Measurements from ENCODE around the gene CRLF2.

DNA sequence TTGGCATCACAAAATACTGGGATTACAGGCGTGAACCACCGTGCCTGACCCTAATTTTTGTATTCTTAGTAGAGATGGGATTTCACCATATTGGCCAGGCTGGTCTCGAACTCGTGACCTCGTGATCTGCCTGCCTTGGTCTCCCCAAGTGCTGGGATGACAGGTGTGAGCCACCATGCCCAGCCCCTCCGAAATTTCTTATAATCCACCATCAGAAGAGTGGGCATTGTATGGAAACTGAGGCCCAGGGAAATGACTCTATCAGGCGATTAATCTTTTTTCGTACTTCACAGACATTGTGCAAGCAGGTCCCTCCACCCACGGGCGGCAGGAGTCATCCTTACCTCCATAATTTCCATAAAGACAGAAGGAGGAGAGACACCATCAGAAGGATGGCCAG is 16.0 kb downstream of the CRLF2 start:
- TF ChIP-seq POLR2A (IDR thresholded peaks at IDR 0.05; ENCODE audit: low read length): no peak
- no peak for TF ChIP-seq HDAC2 (IDR thresholded peaks at IDR 0.05)
- TF ChIP-seq, protein P1, sequence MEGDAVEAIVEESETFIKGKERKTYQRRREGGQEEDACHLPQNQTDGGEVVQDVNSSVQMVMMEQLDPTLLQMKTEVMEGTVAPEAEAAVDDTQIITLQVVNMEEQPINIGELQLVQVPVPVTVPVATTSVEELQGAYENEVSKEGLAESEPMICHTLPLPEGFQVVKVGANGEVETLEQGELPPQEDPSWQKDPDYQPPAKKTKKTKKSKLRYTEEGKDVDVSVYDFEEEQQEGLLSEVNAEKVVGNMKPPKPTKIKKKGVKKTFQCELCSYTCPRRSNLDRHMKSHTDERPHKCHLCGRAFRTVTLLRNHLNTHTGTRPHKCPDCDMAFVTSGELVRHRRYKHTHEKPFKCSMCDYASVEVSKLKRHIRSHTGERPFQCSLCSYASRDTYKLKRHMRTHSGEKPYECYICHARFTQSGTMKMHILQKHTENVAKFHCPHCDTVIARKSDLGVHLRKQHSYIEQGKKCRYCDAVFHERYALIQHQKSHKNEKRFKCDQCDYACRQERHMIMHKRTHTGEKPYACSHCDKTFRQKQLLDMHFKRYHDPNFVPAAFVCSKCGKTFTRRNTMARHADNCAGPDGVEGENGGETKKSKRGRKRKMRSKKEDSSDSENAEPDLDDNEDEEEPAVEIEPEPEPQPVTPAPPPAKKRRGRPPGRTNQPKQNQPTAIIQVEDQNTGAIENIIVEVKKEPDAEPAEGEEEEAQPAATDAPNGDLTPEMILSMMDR (IDR thresholded peaks at IDR 0.05): no peak
- TF ChIP-seq, protein P2, sequence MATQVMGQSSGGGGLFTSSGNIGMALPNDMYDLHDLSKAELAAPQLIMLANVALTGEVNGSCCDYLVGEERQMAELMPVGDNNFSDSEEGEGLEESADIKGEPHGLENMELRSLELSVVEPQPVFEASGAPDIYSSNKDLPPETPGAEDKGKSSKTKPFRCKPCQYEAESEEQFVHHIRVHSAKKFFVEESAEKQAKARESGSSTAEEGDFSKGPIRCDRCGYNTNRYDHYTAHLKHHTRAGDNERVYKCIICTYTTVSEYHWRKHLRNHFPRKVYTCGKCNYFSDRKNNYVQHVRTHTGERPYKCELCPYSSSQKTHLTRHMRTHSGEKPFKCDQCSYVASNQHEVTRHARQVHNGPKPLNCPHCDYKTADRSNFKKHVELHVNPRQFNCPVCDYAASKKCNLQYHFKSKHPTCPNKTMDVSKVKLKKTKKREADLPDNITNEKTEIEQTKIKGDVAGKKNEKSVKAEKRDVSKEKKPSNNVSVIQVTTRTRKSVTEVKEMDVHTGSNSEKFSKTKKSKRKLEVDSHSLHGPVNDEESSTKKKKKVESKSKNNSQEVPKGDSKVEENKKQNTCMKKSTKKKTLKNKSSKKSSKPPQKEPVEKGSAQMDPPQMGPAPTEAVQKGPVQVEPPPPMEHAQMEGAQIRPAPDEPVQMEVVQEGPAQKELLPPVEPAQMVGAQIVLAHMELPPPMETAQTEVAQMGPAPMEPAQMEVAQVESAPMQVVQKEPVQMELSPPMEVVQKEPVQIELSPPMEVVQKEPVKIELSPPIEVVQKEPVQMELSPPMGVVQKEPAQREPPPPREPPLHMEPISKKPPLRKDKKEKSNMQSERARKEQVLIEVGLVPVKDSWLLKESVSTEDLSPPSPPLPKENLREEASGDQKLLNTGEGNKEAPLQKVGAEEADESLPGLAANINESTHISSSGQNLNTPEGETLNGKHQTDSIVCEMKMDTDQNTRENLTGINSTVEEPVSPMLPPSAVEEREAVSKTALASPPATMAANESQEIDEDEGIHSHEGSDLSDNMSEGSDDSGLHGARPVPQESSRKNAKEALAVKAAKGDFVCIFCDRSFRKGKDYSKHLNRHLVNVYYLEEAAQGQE (IDR thresholded peaks at IDR 0.05): no peak
- TF ChIP-seq RCOR1 (IDR thresholded peaks at IDR 0.05; ENCODE audit: low read depth, low read length): no peak
- TF ChIP-seq RFX5 (IDR thresholded peaks at IDR 0.05): no peak
